ENCODE data around the gene TRIM45.

DNA sequence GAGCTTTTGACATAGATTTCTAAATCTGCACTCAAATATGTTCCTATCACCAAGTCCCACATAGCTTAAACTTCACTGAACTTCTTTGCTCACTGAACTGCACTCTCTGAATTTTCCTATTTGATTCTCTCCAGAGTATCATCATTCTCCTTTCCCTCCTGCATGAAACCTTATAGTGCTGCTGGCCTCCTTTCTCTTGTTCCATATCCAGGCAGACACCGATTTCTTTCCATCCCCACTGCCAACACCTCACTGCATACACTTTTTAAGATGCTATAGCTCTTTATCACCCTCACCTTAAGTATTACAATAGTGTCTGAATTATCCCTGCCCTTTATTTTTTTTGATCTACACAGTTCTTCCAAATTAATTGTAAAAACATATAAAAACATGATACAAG, 3.1 kb upstream of the TRIM45 start:
- TF ChIP-seq, protein P1, sequence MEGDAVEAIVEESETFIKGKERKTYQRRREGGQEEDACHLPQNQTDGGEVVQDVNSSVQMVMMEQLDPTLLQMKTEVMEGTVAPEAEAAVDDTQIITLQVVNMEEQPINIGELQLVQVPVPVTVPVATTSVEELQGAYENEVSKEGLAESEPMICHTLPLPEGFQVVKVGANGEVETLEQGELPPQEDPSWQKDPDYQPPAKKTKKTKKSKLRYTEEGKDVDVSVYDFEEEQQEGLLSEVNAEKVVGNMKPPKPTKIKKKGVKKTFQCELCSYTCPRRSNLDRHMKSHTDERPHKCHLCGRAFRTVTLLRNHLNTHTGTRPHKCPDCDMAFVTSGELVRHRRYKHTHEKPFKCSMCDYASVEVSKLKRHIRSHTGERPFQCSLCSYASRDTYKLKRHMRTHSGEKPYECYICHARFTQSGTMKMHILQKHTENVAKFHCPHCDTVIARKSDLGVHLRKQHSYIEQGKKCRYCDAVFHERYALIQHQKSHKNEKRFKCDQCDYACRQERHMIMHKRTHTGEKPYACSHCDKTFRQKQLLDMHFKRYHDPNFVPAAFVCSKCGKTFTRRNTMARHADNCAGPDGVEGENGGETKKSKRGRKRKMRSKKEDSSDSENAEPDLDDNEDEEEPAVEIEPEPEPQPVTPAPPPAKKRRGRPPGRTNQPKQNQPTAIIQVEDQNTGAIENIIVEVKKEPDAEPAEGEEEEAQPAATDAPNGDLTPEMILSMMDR (conservative IDR thresholded peaks at IDR 0.05 in 1 of 2, IDR thresholded peaks at IDR 0.05 in 1 of 2; ENCODE audit: low read depth in 1 of 2, low read length in 2 of 2) = no peak
- no peak for TF ChIP-seq EZH2 (IDR thresholded peaks at IDR 0.05; ENCODE audit: low read length, missing control alignments)
